IMR-90 (cell line): ENCODE measurements around the gene CDH23. TPM values are rescaled to one million over a fixed set of nuclear protein-coding genes. Genes with fewer than 3 reads are reported as not detected.

ENCODE experiments used
- ATAC-seq: fragments of 200-7000 bp; cut with Tn5 transposase; 2 replicates; pipeline ENCODE4 v1.9.1; 2020; ENCODE audit warnings: low read depth, mild to moderate bottlenecking, moderate library complexity
- BruUV-seq: library from RNA; stranded (reverse); fragments of 400-500 nt; replicated peaks from 2 replicates; lab custom pipeline; 2021; lab: Mats Ljungman, UMichigan
- CTCF ChIA-PET: fragments of 300-600 bp; formaldehyde crosslinking; extraction: SDS; loops from one replicate; lab custom pipeline; 2021; ENCODE audit warnings: antibody characterized with exemption; lab: Yijun Ruan, JAX
- POLR2A ChIA-PET: fragments of 300-600 bp; sonication (Branson Sonifier 250); formaldehyde crosslinking; loops from one replicate; lab custom pipeline; 2022; ENCODE audit warnings: antibody characterized with exemption; ENCODE audit not compliant: unreplicated experiment; lab: Charles Lee
- DNase-seq: peaks from one replicate; pipeline ENCODE4 v3.0.0; 2013
- H2AFZ ChIP-seq: replicated peaks from 2 replicates; pipeline ENCODE3; 2013; ENCODE audit warnings: low read length, mild to moderate bottlenecking; ENCODE audit not compliant: poor library complexity
- H2AK5ac ChIP-seq: 2 replicates; pipeline ENCODE4 v1.6.1; 2013; ENCODE audit warnings: low read depth, low read length, inconsistent platforms
- H2AK9ac ChIP-seq: replicated peaks from 2 replicates; pipeline ENCODE3; 2013; ENCODE audit warnings: mild to moderate bottlenecking, low read depth, low read length, moderate library complexity; ENCODE audit not compliant: poor library complexity
- H2BK120ac ChIP-seq: 2 replicates; pipeline ENCODE4 v1.6.1; 2013; ENCODE audit warnings: low read depth, low read length, inconsistent platforms
- H2BK15ac ChIP-seq: 3 replicates; pipeline ENCODE4 v1.6.1; 2013; ENCODE audit warnings: low read depth, low read length, inconsistent platforms
- H2BK20ac ChIP-seq: 2 replicates; pipeline ENCODE4 v1.6.1; 2013; ENCODE audit warnings: low read depth, mild to moderate bottlenecking, inconsistent platforms, low read length, moderate library complexity
- H2BK5ac ChIP-seq: 2 replicates; pipeline ENCODE4 v1.6.1; 2013; ENCODE audit warnings: mild to moderate bottlenecking, low read depth, low read length, inconsistent platforms; ENCODE audit not compliant: poor library complexity, severe bottlenecking
- H3K14ac ChIP-seq: replicated peaks from 2 replicates; pipeline ENCODE4 v1.6.1; 2013; ENCODE audit warnings: low read depth, low read length, inconsistent platforms
- H3K18ac ChIP-seq: 2 replicates; pipeline ENCODE4 v1.6.1; 2013; ENCODE audit warnings: low read depth, low read length, control low read depth
- H3K23ac ChIP-seq: 2 replicates; pipeline ENCODE4 v1.6.1; 2013; ENCODE audit warnings: low read depth, low read length, inconsistent platforms
- H3K27ac ChIP-seq: 2 replicates; pipeline ENCODE4 v1.5.1; 2013; ENCODE audit warnings: mild to moderate bottlenecking, control low read depth, low read length; ENCODE audit not compliant: insufficient read depth
- H3K27me3 ChIP-seq: 2 replicates; pipeline ENCODE4 v1.6.1; 2013; ENCODE audit warnings: low read length; ENCODE audit not compliant: control insufficient read depth, insufficient read depth
- H3K36me3 ChIP-seq: 2 replicates; pipeline ENCODE4 v1.6.1; 2013; ENCODE audit warnings: low read length, mixed read lengths; ENCODE audit not compliant: control insufficient read depth, insufficient read depth
- H3K4ac ChIP-seq: 2 replicates; pipeline ENCODE4 v1.6.1; 2013; ENCODE audit warnings: low read depth, low read length, inconsistent platforms
- H3K4me1 ChIP-seq: 2 replicates; pipeline ENCODE4 v1.6.1; 2013; ENCODE audit warnings: low read length, mixed read lengths; ENCODE audit not compliant: control insufficient read depth, insufficient read depth
- H3K4me2 ChIP-seq: 2 replicates; pipeline ENCODE4 v1.6.1; 2013; ENCODE audit warnings: low read depth, mild to moderate bottlenecking, control low read depth, low read length, moderate library complexity
- H3K4me3 ChIP-seq: 2 replicates; pipeline ENCODE4 v1.5.1; 2013; ENCODE audit warnings: low read depth, mild to moderate bottlenecking, control low read depth, low read length, moderate library complexity; ENCODE audit not compliant: insufficient read depth
- H3K56ac ChIP-seq: 2 replicates; pipeline ENCODE4 v1.6.1; 2013; ENCODE audit warnings: low read length, inconsistent platforms; ENCODE audit not compliant: insufficient read depth; ENCODE audit errors: extremely low read depth
- H3K79me1 ChIP-seq, 2 experiments: 2 replicates each; pipeline ENCODE4 v1.6.1; 2013; ENCODE audit warnings: low read length in 2 of 2, inconsistent platforms in 1 of 2, low read depth in 1 of 2
- H3K9ac ChIP-seq: 2 replicates; pipeline ENCODE4 v1.6.1; 2013; ENCODE audit warnings: low read depth, low read length, control low read depth
- H3K9me1 ChIP-seq: 2 replicates; pipeline ENCODE4 v1.6.1; 2013; ENCODE audit warnings: low read length, inconsistent platforms; ENCODE audit not compliant: insufficient read depth
- H3K9me3 ChIP-seq: 2 replicates; pipeline ENCODE4 v1.6.1; 2013; ENCODE audit warnings: low read length; ENCODE audit not compliant: control insufficient read depth, insufficient read depth
- H4K20me1 ChIP-seq: 2 replicates; pipeline ENCODE4 v1.6.1; 2013; ENCODE audit warnings: low read length, inconsistent platforms; ENCODE audit not compliant: insufficient read depth
- H4K5ac ChIP-seq: 2 replicates; pipeline ENCODE4 v1.6.1; 2013; ENCODE audit warnings: mild to moderate bottlenecking, low read depth, low read length, control low read depth
- H4K8ac ChIP-seq, 2 experiments: 2 replicates each; pipeline ENCODE4 v1.6.1; 2013; ENCODE audit warnings: low read depth in 2 of 2, low read length in 2 of 2, control low read depth in 1 of 2, inconsistent platforms in 1 of 2
- H4K91ac ChIP-seq: 2 replicates; pipeline ENCODE4 v1.6.1; 2013; ENCODE audit warnings: low read depth, low read length, inconsistent platforms; ENCODE audit not compliant: insufficient read depth
- SMC3 ChIP-seq: fragments of 150-350 bp; IDR thresholded peaks from 2 replicates; pipeline ENCODE4 v1.6.1; 2016; ENCODE audit warnings: low read depth, mild to moderate bottlenecking, antibody characterized with exemption, low read length, moderate library complexity
- WGBS, 2 experiments: methylation state at CpG; one replicate each; pipeline versions ENCODE4 v1.1.5 to v1.1.7; 2013; ENCODE audit warnings: missing lambda C conversion rate in 2 of 2; ENCODE audit not compliant: insufficient read length in 1 of 2; ENCODE audit errors: extremely low coverage in 2 of 2; 5-methylcytosine and 5-hydroxymethylcytosine counted together
- dilution Hi-C: fragments of 300-500 bp; cut with HindIII; formaldehyde crosslinking; loops from one replicate; pipeline ENCODE4 v1.14.3; 2018; ENCODE audit warnings: low sequenced_read_pairs; ENCODE audit not compliant: unreplicated experiment
- in situ Hi-C: fragments of 300-500 bp; cut with MboI; formaldehyde crosslinking; loops from 3 replicates; pipeline ENCODE4 v1.14.3; 2019; ENCODE audit warnings: low sequenced_read_pairs, inconsistent platforms, mixed read lengths
- intact Hi-C: fragments of 100-400 bp; cut with micrococcal nuclease; formaldehyde crosslinking; loops from 2 replicates; pipeline ENCODE4 v1.10.0; 2022
- polyA plus RNA-seq, 3 experiments: library from polyadenylated mRNA; depleted of rRNA; stranded (reverse); fragments of >200 nt; gene quantifications; 2 replicates each; pipeline ENCODE4 v1.2.3, GENCODE V29; 2012; ENCODE audit warnings: low replicate concordance in 1 of 3
- total RNA-seq: library from RNA; depleted of rRNA; stranded (reverse); fragments of >200 nt; gene quantifications from 2 replicates; pipeline ENCODE4 v1.2.3, GENCODE V29; 2012

The CDH23 gene
- total and polyA plus RNA-seq, 2 of the 4 experiments (the other 2 are of a cell fraction) = under 0.01 to 0.03 TPM

DNA sequence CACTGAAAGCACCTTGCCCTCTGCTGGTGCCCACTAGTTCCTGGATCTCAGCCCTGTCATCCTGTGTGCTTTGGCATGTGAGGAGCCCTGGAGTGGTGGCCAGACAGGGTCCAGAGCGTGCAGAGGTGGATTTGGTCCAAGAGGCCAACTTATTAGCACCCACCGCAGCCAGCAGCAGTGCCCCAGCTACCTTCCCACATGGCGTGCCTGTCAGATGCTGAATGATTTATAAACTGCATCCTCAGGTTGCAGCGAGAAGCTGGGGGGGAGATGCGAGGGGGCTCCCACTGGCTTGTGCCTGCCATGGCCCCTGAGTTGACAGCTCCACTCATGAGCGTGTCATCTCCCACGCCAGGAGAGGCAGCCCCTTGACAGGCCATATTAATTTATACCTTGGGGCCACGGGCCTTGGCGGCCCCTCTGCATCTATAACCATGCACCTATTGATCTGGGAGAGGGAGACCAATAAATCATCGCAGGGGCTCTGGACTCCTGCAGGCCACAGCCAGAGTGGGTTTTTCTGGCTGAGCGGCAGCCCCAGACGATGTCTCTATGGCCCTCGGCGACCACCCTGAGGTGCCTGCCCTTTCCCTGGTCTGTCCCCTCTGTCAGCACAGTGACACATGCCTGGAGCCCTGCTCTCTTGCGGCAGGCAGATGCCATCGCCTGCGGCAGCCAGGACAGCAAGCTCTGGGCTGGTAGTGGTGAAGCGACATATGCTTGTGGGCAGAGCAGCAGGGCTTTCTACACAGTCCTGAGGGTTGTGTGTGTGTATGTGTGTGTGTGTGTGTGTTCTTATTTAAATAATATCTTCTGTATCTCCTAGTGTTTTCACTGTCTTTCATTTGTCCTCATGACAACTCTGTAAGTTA, 120.8 kb downstream of the CDH23 start:
- H2BK15ac ChIP-seq = no peak overlapping the region
- no peaks in the 10 kb centered on the region for H4K20me1 ChIP-seq
- ATAC-seq (no peak), DNase-seq (no peak)
- H2BK5ac ChIP-seq = no peak overlapping the region
- no peak overlapping the region for H4K5ac ChIP-seq
- H2AK5ac ChIP-seq = no peak overlapping the region
- no peaks in the 10 kb centered on the region for H3K9me1 ChIP-seq
- H3K18ac ChIP-seq = no peak overlapping the region
- H2BK120ac ChIP-seq = no peak overlapping the region
- no peak overlapping the region for H2AFZ ChIP-seq
- no peak overlapping the region for H4K91ac ChIP-seq
- no peak overlapping the region for H3K27ac ChIP-seq
- H3K79me1 ChIP-seq = no peaks in the 10 kb centered on the region
- no peak overlapping the region for H3K4me2 ChIP-seq
- WGBS, 2 experiments = 50% methylated on average over 4 of the region's 18 CpGs; no CpG with 5 or more reads in 1 of the 2 experiments
- H3K56ac ChIP-seq = no peak overlapping the region
- BruUV-seq = no TSS peak
- H3K4me1 ChIP-seq = no peaks in the 10 kb centered on the region
- in situ Hi-C loops = no loop called here
- no peaks in the 10 kb centered on the region for H3K36me3 ChIP-seq
- intact Hi-C loops = no loop called here
- H3K4ac ChIP-seq = no peak overlapping the region
- CTCF ChIA-PET = no interaction called here
- H3K9ac ChIP-seq = no peak overlapping the region
- dilution Hi-C loops = no loop called here
- no peak overlapping the region for H2BK20ac ChIP-seq
- H3K4me3 ChIP-seq = no peak overlapping the region
- H2AK9ac ChIP-seq = no peak overlapping the region
- no peak overlapping the region for H3K14ac ChIP-seq
- TF ChIP-seq SMC3 = no peak
- POLR2A ChIA-PET = no interaction called here
- no peak overlapping the region for H4K8ac ChIP-seq
- H3K23ac ChIP-seq = no peak overlapping the region
- H3K27me3 ChIP-seq = peaks cover 22% of the 10 kb centered on the region
- H3K9me3 ChIP-seq = no peaks in the 10 kb centered on the region
